CD4-positive, alpha-beta T cell (primary cell): Measurements from ENCODE around the gene FARSB. TPM values are rescaled to one million over a fixed set of nuclear protein-coding genes. Genes with fewer than 3 reads are reported as not detected.

Experiments
- ATAC-seq: fragments of 200-7000 bp; cut with Tn5 transposase; one replicate; pipeline ENCODE4 v1.10.0; 2022; ENCODE audit warnings: mild to moderate bottlenecking; ENCODE audit not compliant: poor library complexity
- CTCF ChIA-PET: fragments of 350-600 bp; sonication (Branson Sonifier 250); formaldehyde crosslinking; loops from one replicate; lab custom pipeline; 2021; ENCODE audit warnings: antibody characterized with exemption, inconsistent platforms; lab: Charles Lee
- POLR2A ChIA-PET: fragments of 350-600 bp; sonication (Branson Sonifier 250); formaldehyde crosslinking; loops from one replicate; lab custom pipeline; 2021; ENCODE audit warnings: antibody characterized with exemption, inconsistent platforms; lab: Charles Lee
- DNase-seq, 14 experiments: peaks; one replicate each; pipeline ENCODE4 v3.0.0-alpha.2; 2013 to 2020; ENCODE audit warnings: mixed read lengths in 2 of 14
- H3K27ac ChIP-seq, 2 donors: one replicate each; pipeline versions ENCODE4 v1.5.1 to v1.7.0; 2013; ENCODE audit warnings: low read length in 2 of 2, low read depth in 1 of 2, mild to moderate bottlenecking in 1 of 2
- H3K27me3 ChIP-seq, 2 experiments: 1 replicate in 1 of 2; 2 replicates in 1 of 2; pipeline versions ENCODE4 v1.6.1 to v1.7.0; 2013; ENCODE audit warnings: low read length in 2 of 2, control low read depth in 1 of 2, mild to moderate bottlenecking in 1 of 2, moderate library complexity in 1 of 2; ENCODE audit not compliant: insufficient read depth in 2 of 2, control insufficient read depth in 1 of 2
- H3K36me3 ChIP-seq: one replicate; pipeline ENCODE4 v1.6.1; 2013; ENCODE audit warnings: low read length, control low read depth; ENCODE audit not compliant: insufficient read depth
- H3K4me1 ChIP-seq: one replicate; pipeline ENCODE4 v1.6.1; 2013; ENCODE audit warnings: low read length, control low read depth; ENCODE audit not compliant: insufficient read depth
- H3K4me3 ChIP-seq: one replicate; pipeline ENCODE4 v1.5.1; 2013; ENCODE audit warnings: mild to moderate bottlenecking, low read length, moderate library complexity
- H3K9me3 ChIP-seq, 2 experiments: 1 replicate in 1 of 2; 2 replicates in 1 of 2; pipeline versions ENCODE4 v1.6.1 to v1.7.0; 2013; ENCODE audit warnings: low read length in 2 of 2, mild to moderate bottlenecking in 2 of 2, control low read depth in 1 of 2, moderate library complexity in 1 of 2; ENCODE audit not compliant: control insufficient read depth in 1 of 2, insufficient read depth in 1 of 2
- H3K27ac Mint-ChIP-seq: one replicate; pipeline ENCODE4 v1.8.0; 2020; ENCODE audit warnings: mixed read lengths
- H3K27me3 Mint-ChIP-seq: one replicate; pipeline ENCODE4 v1.8.0; 2021; ENCODE audit warnings: mixed read lengths
- H3K36me3 Mint-ChIP-seq: one replicate; pipeline ENCODE4 v1.8.0; 2021; ENCODE audit warnings: low read depth, mixed read lengths
- H3K4me1 Mint-ChIP-seq: one replicate; pipeline ENCODE4 v1.8.0; 2021; ENCODE audit warnings: low read depth, mixed read lengths
- H3K4me3 Mint-ChIP-seq: one replicate; pipeline ENCODE4 v1.8.0; 2020; ENCODE audit warnings: mild to moderate bottlenecking, mixed read lengths
- H3K9me3 Mint-ChIP-seq: one replicate; pipeline ENCODE4 v1.8.0; 2020; ENCODE audit warnings: mixed read lengths
- CTCF ChIP-seq: fragments of 200-600 bp; IDR thresholded peaks from one replicate; pipeline ENCODE4 v1.8.0; 2022; ENCODE audit warnings: antibody characterized with exemption, mild to moderate bottlenecking
- intact Hi-C, 2 experiments: fragments of 100-400 bp; cut with DNase I in 1 of 2; cut with micrococcal nuclease in 1 of 2; formaldehyde crosslinking; loops; one replicate each; pipeline versions ENCODE4 v1.15.1 to v1.9.0; 2023 to 2025; cut with DNase I, micrococcal nuclease
- total RNA-seq, 174 experiments: library from RNA in 2 of 174; stranded (reverse) in 2 of 174; gene quantifications; one replicate each; pipeline ENCODE4 v1.2.3 and lab custom pipeline; 2021 to 2026

The FARSB gene
- total RNA-seq, 2 experiments from 2014 or later: 7.8 to 8.7 TPM

- no peak for ATAC-seq
- TF ChIP-seq CTCF: no peak
- H3K27ac ChIP-seq: no peak overlapping the region
- H3K4me1 ChIP-seq: no peaks in the 10 kb centered on the region
- peaks cover 28% of the 10 kb centered on the region for H3K36me3 ChIP-seq
- Mint-ChIP-seq H3K27me3 (no peaks in the 10 kb centered on the region), H3K36me3 (peaks cover 83% of the 10 kb centered on the region), H3K27ac (no peak overlapping the region), H3K9me3 (no peaks in the 10 kb centered on the region), H3K4me3 (no peak overlapping the region), H3K4me1 (peaks cover 10% of the 10 kb centered on the region)
- POLR2A ChIA-PET: no interaction called here
- intact Hi-C loops: no loop called here
- no peak for DNase-seq
- H3K9me3 ChIP-seq: no peaks in the 10 kb centered on the region
- no peak overlapping the region for H3K4me3 ChIP-seq
- CTCF ChIA-PET: no interaction called here
- H3K27me3 ChIP-seq: no peaks in the 10 kb centered on the region
These were observed 83.1 kb downstream of the FARSB start for GRCh38 chr2:222572751-222573174.

GRCh38 chr2:222572264-222572721 is 83.6 kb downstream of the FARSB start:
- ChIA-PET CTCF (no interaction called here), POLR2A (no interaction called here)
- Histone ChIP-seq H3K27me3 (no peaks in the 10 kb centered on the region), H3K4me3 (no peak overlapping the region), H3K36me3 (peaks cover 28% of the 10 kb centered on the region), H3K4me1 (no peaks in the 10 kb centered on the region), H3K27ac (no peak overlapping the region), H3K9me3 (no peaks in the 10 kb centered on the region)
- H3K27me3 Mint-ChIP-seq: no peaks in the 10 kb centered on the region
- intact Hi-C loops: no loop called here
- ATAC-seq (no peak), DNase-seq (no peak)
- no peak overlapping the region for H3K4me3 Mint-ChIP-seq
- peaks cover 83% of the 10 kb centered on the region for H3K36me3 Mint-ChIP-seq
- no peaks in the 10 kb centered on the region for H3K9me3 Mint-ChIP-seq
- no peak for TF ChIP-seq CTCF
- H3K4me1 Mint-ChIP-seq: peaks cover 10% of the 10 kb centered on the region
- H3K27ac Mint-ChIP-seq: no peak overlapping the region

GRCh38 chr2:222569826-222570225 is 86.1 kb downstream of the FARSB start:
- Histone ChIP-seq H3K27ac (no peak overlapping the region), H3K4me3 (no peak overlapping the region), H3K4me1 (no peaks in the 10 kb centered on the region), H3K36me3 (peaks cover 24% of the 10 kb centered on the region), H3K27me3 (no peaks in the 10 kb centered on the region), H3K9me3 (no peaks in the 10 kb centered on the region)
- no peak overlapping the region for H3K4me3 Mint-ChIP-seq
- H3K4me1 Mint-ChIP-seq: peaks cover 10% of the 10 kb centered on the region
- intact Hi-C loops: no loop called here
- H3K27me3 Mint-ChIP-seq: no peaks in the 10 kb centered on the region
- DNase-seq (no peak), ATAC-seq (no peak)
- H3K27ac Mint-ChIP-seq: no peak overlapping the region
- CTCF ChIA-PET: interaction anchor here (1.0 kb wide), 1 partner anchor 15 kb away, joined by 3 read pairs; no protein-coding TSS in a partner anchor
- POLR2A ChIA-PET: no interaction called here
- TF ChIP-seq CTCF: no peak
- H3K9me3 Mint-ChIP-seq: no peaks in the 10 kb centered on the region
- H3K36me3 Mint-ChIP-seq: peaks cover 78% of the 10 kb centered on the region
